CD14-positive monocyte (primary cell): Measurements from ENCODE around the gene CAND1. TPM values are rescaled to one million over a fixed set of nuclear protein-coding genes. Genes with fewer than 3 reads are reported as not detected.

Experiments
- DNase-seq, 3 donors: peaks; one replicate each; pipeline ENCODE4 v3.0.0-alpha.2; 2011 to 2022
- H2AFZ ChIP-seq: 2 replicates; pipeline ENCODE4 v1.6.0; 2012; ENCODE audit warnings: mild to moderate bottlenecking, low read depth, low read length, inconsistent platforms; ENCODE audit not compliant: insufficient read depth, poor library complexity, severe bottlenecking
- H3K27ac ChIP-seq, 2 donors: 1 replicate in 1 of 2; 2 replicates in 1 of 2; pipeline ENCODE4 v1.5.1; 2012 to 2013; ENCODE audit warnings: low read length in 2 of 2, control low read depth in 1 of 2, inconsistent platforms in 1 of 2, low read depth in 1 of 2, mild to moderate bottlenecking in 1 of 2
- H3K27me3 ChIP-seq, 2 donors: one replicate each; pipeline versions ENCODE4 v1.6.0 to v1.6.1; 2011 to 2013; ENCODE audit warnings: low read length in 2 of 2; ENCODE audit not compliant: control insufficient read depth in 2 of 2, insufficient read depth in 2 of 2
- H3K36me3 ChIP-seq, 2 donors: replicated peaks in 1 of 2; 1 replicate in 1 of 2; 2 replicates in 1 of 2; pipeline versions ENCODE4 v1.5.1 to v1.6.1; 2012 to 2013; ENCODE audit warnings: low read length in 2 of 2, control low read depth in 1 of 2, inconsistent platforms in 1 of 2, mild to moderate bottlenecking in 1 of 2; ENCODE audit not compliant: insufficient read depth in 2 of 2, control insufficient read depth in 1 of 2
- H3K4me1 ChIP-seq, 2 donors: 1 replicate in 1 of 2; 2 replicates in 1 of 2; pipeline versions ENCODE4 v1.5.1 to v1.6.1; 2012 to 2013; ENCODE audit warnings: low read length in 2 of 2, control low read depth in 1 of 2, inconsistent platforms in 1 of 2, mild to moderate bottlenecking in 1 of 2, moderate library complexity in 1 of 2; ENCODE audit not compliant: insufficient read depth in 2 of 2, control insufficient read depth in 1 of 2
- H3K4me2 ChIP-seq: replicated peaks from 2 replicates; pipeline ENCODE3; 2012; ENCODE audit warnings: low read length, moderate library complexity, mild to moderate bottlenecking; ENCODE audit not compliant: poor library complexity, severe bottlenecking; ENCODE audit errors: extremely low read depth
- H3K4me3 ChIP-seq, 3 experiments: fragments of 200-600 bp in 1 of 3; sonication (generic) in 1 of 3; replicated peaks in 1 of 3; 1 replicate in 2 of 3; 2 replicates in 1 of 3; pipeline ENCODE4 v1.5.1; 2011 to 2013; ENCODE audit warnings: low read length in 3 of 3, mild to moderate bottlenecking in 3 of 3, control low read depth in 2 of 3, low read depth in 2 of 3, inconsistent platforms in 1 of 3, moderate library complexity in 1 of 3
- H3K79me2 ChIP-seq: 2 replicates; pipeline ENCODE4 v1.6.0; 2012; ENCODE audit warnings: mild to moderate bottlenecking, control low read depth, inconsistent platforms, low read length, moderate library complexity; ENCODE audit not compliant: insufficient read depth
- H3K9ac ChIP-seq: 2 replicates; pipeline ENCODE4 v1.6.0; 2017; ENCODE audit warnings: low read length, mild to moderate bottlenecking; ENCODE audit not compliant: insufficient read depth, poor library complexity, severe bottlenecking
- H3K9me3 ChIP-seq, 2 donors: replicated peaks in 1 of 2; 1 replicate in 1 of 2; 2 replicates in 1 of 2; pipeline versions ENCODE4 v1.5.1 to v1.6.1; 2012 to 2013; ENCODE audit warnings: low read length in 2 of 2, control low read depth in 1 of 2; ENCODE audit not compliant: control insufficient read depth in 1 of 2, insufficient read depth in 1 of 2
- H4K20me1 ChIP-seq: 2 replicates; pipeline ENCODE4 v1.6.0; 2012; ENCODE audit warnings: mild to moderate bottlenecking, low read length, control low read depth, moderate library complexity; ENCODE audit not compliant: insufficient read depth
- H3K27ac Mint-ChIP-seq, 7 donors: one replicate each; pipeline ENCODE4 v1.8.0; 2020; ENCODE audit warnings: mild to moderate bottlenecking in 7 of 7, mixed read lengths in 7 of 7, moderate library complexity in 6 of 7, inconsistent platforms in 2 of 7
- H3K27me3 Mint-ChIP-seq, 3 donors: one replicate each; pipeline ENCODE4 v1.8.0; 2021 to 2022; ENCODE audit warnings: low read depth in 3 of 3, mild to moderate bottlenecking in 3 of 3, mixed read lengths in 3 of 3, moderate library complexity in 3 of 3, inconsistent platforms in 1 of 3
- H3K36me3 Mint-ChIP-seq, 2 donors: one replicate each; pipeline ENCODE4 v1.8.0; 2020; ENCODE audit warnings: mixed read lengths in 2 of 2, inconsistent platforms in 1 of 2, mild to moderate bottlenecking in 1 of 2
- H3K4me1 Mint-ChIP-seq: one replicate; pipeline ENCODE4 v1.8.0; 2020; ENCODE audit warnings: mild to moderate bottlenecking, mixed read lengths
- H3K4me3 Mint-ChIP-seq, 2 donors: one replicate each; pipeline ENCODE4 v1.8.0; 2020; ENCODE audit warnings: mild to moderate bottlenecking in 2 of 2, mixed read lengths in 2 of 2, moderate library complexity in 1 of 2
- H3K9me3 Mint-ChIP-seq, 7 donors: one replicate each; pipeline ENCODE4 v1.8.0; 2020 to 2022; ENCODE audit warnings: mixed read lengths in 7 of 7, mild to moderate bottlenecking in 6 of 7, moderate library complexity in 6 of 7, inconsistent platforms in 2 of 7
- CTCF ChIP-seq: fragments of 200-600 bp; IDR thresholded peaks from one replicate; pipeline ENCODE4 v1.8.0; 2022; ENCODE audit warnings: antibody characterized with exemption, mild to moderate bottlenecking
- WGBS: methylation state at CpG from one replicate; pipeline ENCODE4 v1.1.5; 2013; ENCODE audit warnings: missing lambda C conversion rate; ENCODE audit not compliant: insufficient coverage; 5-methylcytosine and 5-hydroxymethylcytosine counted together
- intact Hi-C, 2 donors: fragments of 100-400 bp; cut with micrococcal nuclease; formaldehyde crosslinking; loops; one replicate each; pipeline versions ENCODE4 v1.15.0 to v1.15.1; 2023
- polyA plus RNA-seq, 3 donors: library from polyadenylated mRNA; depleted of rRNA in 1 of 3; unstranded in 2 of 3; stranded (reverse) in 1 of 3; fragments of 300-500 nt in 2 of 3; fragments of >200 nt in 1 of 3; fragmentation: Illumina TruSeq in 2 of 3; gene quantifications; 1 replicate in 2 of 3; 2 replicates in 1 of 3; pipeline ENCODE4 v1.2.3, GENCODE V29; 2012 to 2021

CAND1 gene
- polyA plus RNA-seq, 3 donors: 12.3 to 29.4 (median 20.9) TPM

DNA sequence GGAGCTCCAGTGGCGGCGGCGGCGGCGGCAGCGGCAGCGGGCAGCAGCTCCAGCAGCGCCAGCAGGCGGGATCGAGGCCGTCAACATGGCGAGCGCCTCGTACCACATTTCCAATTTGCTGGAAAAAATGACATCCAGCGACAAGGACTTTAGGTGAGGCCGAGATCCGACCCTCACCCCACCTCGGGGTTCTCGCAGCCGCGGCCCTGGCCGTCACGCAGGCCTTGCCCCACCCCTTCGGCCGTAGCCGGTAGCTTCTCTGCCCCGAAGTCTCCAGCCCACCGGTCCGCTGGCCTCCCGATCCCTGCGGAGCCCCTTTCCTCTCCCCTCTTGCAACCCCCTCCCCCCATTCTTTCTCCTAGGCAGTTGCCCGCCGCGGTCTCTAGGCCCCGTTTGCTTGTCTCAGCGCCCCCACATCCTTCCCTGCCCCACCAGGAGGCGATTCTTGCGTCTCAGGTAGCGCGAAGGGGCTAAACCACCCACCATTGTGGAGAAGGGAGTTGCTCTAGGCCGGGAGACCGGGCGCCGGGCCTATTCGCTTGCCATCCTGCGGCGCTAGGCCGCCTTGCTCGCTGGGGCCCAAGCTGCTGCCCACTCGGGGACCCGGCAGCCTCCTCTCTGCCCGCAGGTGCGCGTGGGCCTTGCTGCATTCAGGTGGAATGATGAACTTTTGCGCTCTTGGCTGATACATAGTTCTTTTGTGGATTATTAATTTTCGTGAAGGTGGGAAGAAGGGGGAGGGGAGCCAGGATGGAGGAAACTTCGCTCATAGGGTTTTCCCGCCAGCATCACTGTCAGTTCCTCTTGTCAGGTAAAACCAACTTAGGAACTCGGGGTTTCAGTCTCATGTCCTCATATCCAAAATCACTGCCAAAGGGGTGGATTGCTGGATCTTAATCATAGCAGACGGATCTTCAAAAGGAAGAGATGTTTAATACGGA is 745 bp downstream of the CAND1 start:
- Mint-ChIP-seq H3K27ac (peak overlapping the region; percentile 98 to 100 (median 100)), H3K27me3 (peaks cover 0 to 2% (median 0%) of the 10 kb centered on the region in 3 donors), H3K4me3 (peak overlapping the region; percentile 92 to 94), H3K4me1 (peaks cover 37% of the 10 kb centered on the region), H3K36me3 (peaks cover under 1 to 6% of the 10 kb centered on the region in 2 donors), H3K9me3 (peaks cover 0 to 5% (median 4%) of the 10 kb centered on the region in 7 donors)
- Histone ChIP-seq H4K20me1 (peaks cover 35% of the 10 kb centered on the region), H3K9ac (peak overlapping the region; percentile 93), H3K9me3 (no peaks in the 10 kb centered on the region), H3K36me3 (no peaks in the 10 kb centered on the region), H2AFZ (peak overlapping the region; percentile 93), H3K4me1 (peaks cover 18 to 29% of the 10 kb centered on the region in 2 donors), H3K4me3 (peak overlapping the region; percentile 87 to 96 (median 91)), H3K27me3 (no peaks in the 10 kb centered on the region), H3K4me2 (peak overlapping the region; percentile 96), H3K27ac (peak overlapping the region; percentile 95 to 97), H3K79me2 (peaks cover 53% of the 10 kb centered on the region)
- intact Hi-C loops: no loop called here
- DNase-seq: peak; percentile 14 to 66 (median 25)
- under 1% methylated on average over 48 of the region's 61 CpGs for whole genome bisulfite sequencing
- TF ChIP-seq CTCF: no peak

GRCh38 chr12:67270622-67271021 is 1.5 kb downstream of the CAND1 start:
- H3K9me3 ChIP-seq: no peaks in the 10 kb centered on the region
- peaks cover 2 to 9% of the 10 kb centered on the region in 2 donors for H3K36me3 Mint-ChIP-seq
- H3K4me3 Mint-ChIP-seq: peak overlapping the region; percentile 92 to 94
- H3K4me1 Mint-ChIP-seq: peaks cover 39% of the 10 kb centered on the region
- DNase-seq: no peak
- H3K4me3 ChIP-seq: peak overlapping the region; percentile 87 to 96 (median 91)
- H3K4me1 ChIP-seq: peaks cover 18 to 29% of the 10 kb centered on the region in 2 donors
- intact Hi-C loops: no loop called here
- peaks cover 43% of the 10 kb centered on the region for H4K20me1 ChIP-seq
- H3K79me2 ChIP-seq: peaks cover 61% of the 10 kb centered on the region
- peak overlapping the region; percentile 96 for H3K4me2 ChIP-seq
- peak overlapping the region; percentile 93 for H3K9ac ChIP-seq
- no CpG with 5 or more reads among the region's 6 CpGs for WGBS
- no peaks in the 10 kb centered on the region for H3K36me3 ChIP-seq
- no peaks in the 10 kb centered on the region for H3K27me3 ChIP-seq
- H3K27ac ChIP-seq: peak overlapping the region in 1 of 2 donors; percentile 95
- peak overlapping the region; percentile 93 for H2AFZ ChIP-seq
- peaks cover 0 to 2% (median 0%) of the 10 kb centered on the region in 3 donors for H3K27me3 Mint-ChIP-seq
- peaks cover 0 to 4% (median 2%) of the 10 kb centered on the region in 7 donors for H3K9me3 Mint-ChIP-seq
- H3K27ac Mint-ChIP-seq: peak overlapping the region in 6 of 7 donors; percentile 98 to 100 (median 100)
- TF ChIP-seq CTCF: no peak
